LoVo (cell line): ENCODE results near the gene FCER2.

ENCODE experiments used
- DNase-seq: peaks from one replicate; pipeline ENCODE4 v3.0.0-alpha.2; 2016; ENCODE audit warnings: low spot score

FCER2 gene

GRCh38 chr19:7732045-7732444, 30.1 kb upstream of the FCER2 start, which contains the start of gene CLEC4G:
Gene CLEC4G (minus strand): TSS chr19:7732110. CDS start chr19:7732102, 8 bp downstream.
- no peak for DNase-seq

- no peak for DNase-seq
Measured at GRCh38 chr19:7731615-7732014, 29.7 kb upstream of the FCER2 start.

GRCh38 chr19:7731218-7731595, 29.3 kb upstream of the FCER2 start:
- DNase-seq = no peak

- no peak for DNase-seq
Measured at GRCh38 chr19:7730286-7731217, 28.6 kb upstream of the FCER2 start.

DNA sequence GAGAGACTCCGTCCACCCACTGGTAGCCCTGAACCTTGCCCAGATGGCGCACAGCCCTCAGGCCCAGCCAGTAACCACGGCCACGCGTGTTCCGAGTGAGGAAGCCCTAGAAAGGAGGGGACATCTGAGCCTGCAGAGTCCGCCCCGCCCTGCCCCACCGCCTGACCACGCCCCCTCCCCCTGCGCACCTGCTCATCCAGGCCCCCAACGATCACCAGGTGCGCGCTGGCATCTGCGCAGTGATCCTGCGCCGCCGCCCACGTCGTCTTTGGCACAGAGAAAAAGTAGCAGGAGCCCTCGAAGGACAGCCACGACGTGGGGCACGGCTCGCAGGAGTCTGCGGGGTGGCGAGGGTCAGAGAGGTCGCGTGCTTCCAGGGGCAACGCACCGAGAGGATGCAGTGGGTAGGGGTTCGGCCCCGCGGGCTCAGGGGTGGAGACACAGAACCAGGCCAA, 27.9 kb upstream of the FCER2 start:
- no peak for DNase-seq

DNA sequence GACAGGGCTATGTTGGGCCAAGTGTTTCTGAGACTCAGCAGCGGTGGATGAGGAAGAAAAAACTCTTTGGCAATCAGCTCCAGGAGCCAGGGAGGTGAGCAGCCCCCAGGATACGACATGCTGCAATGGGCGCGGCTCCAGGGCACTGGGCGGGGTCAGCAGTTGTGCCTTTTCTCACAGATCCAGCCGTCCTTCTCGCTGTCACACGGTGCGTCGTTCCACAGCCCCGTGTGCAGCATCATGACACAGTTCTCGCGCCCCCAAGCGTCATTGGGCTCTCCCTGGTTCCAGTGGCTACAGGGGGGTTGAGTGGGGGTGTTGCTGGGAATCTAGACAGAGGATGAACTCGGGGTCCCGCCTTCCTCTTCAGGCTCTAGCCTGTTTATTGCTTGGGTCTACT, 27.3 kb upstream of the FCER2 start:
- peak; percentile 2 for DNase-seq

DNA sequence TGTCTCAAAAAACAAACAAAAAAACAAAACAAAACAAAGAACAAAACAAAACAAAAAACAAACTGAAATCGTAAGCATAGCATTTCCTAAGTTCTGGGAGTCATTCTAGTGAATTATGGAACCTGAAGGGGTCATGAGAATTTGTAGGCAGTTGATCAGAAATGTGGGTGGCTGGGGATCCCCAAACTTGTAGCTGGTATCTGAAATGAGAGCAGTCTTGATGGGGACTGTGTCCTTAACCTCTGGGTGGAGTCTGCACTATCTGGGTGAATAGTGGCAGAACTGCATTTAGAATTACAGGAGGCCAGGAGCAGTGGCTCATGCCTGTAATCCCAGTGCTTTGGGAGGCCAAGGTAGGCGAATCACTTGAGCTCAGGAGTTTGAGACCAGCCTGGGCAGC, 23.9 kb upstream of the FCER2 start:
- no peak for DNase-seq

DNA sequence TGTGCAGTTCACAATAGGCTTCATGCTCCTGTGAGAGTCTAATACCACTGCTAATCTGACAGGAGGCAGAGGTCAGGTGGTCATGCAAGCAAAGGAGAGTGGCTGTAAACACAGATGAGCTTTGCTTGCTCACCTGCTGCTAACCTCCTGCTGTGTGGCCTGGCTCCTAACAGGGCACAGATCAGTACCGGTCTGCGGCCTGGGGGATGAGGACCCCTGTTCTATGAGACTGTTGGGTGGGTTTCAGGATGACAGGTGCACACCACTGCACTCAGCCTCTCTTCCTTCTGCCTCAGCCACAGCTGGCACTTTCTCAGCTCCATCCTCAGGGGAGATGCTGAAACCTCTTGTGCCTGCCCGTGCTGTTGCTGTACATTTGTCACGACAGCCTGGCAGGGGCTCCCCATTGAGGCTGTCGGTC, 20.3 kb upstream of the FCER2 start:
- DNase-seq = no peak

GRCh38 chr19:7720351-7720750, 18.4 kb upstream of the FCER2 start:
- no peak for DNase-seq

- DNase-seq = no peak
Measured at GRCh38 chr19:7718668-7719067, 16.7 kb upstream of the FCER2 start.

DNA sequence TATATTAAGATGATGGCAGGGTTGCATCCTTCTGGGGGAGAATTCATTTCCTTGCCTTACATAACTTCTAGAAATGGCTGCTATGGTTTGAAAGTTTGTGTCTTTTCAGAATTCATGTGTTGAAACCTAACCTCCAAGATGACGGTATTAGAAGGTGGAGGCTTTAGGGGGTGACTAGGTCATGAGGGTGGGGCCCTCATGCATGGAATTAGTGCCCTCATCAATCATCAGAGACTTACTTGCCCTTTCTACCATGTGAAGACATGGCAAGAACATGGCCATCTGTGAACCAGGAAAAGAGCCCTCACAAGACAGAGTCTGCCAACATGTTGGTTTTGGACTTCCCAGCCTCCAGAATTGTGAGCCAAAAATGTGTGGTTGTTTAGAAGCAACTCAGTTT, 14.8 kb upstream of the FCER2 start:
- no peak for DNase-seq

GRCh38 chr19:7715671-7716070, 13.7 kb upstream of the FCER2 start:
- no peak for DNase-seq

GRCh38 chr19:7710616-7711015, 8.7 kb upstream of the FCER2 start:
- no peak for DNase-seq

DNA sequence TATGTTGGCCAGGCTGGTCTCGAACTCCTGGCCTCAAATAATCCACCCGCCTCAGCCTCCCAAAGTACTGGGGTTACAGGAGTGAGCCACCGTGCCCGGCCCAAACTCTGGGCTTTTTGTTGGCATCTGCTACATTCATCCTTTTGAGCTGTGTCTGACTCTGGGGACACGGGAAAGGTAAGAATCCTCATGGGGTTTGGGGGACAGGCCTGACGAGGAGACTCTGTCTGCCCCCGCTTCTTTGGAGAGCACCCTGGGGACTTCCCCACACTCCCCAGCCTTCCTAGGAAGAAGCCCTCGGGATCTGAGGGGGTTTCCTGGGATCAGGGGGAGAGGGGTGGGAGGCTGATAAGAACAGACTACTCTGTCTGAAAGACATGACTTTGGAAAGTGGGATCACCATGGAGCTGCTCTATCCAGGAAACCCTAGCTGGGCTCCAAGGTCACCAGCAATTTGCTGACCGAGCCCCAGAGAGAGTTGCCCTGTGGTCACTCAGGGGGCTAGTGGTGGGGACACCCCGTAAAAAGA, 8.1 kb upstream of the FCER2 start:
- DNase-seq = no peak

- DNase-seq = no peak
Measured at GRCh38 chr19:7706955-7707456, 5.1 kb upstream of the FCER2 start.

- no peak for DNase-seq
Measured at GRCh38 chr19:7706188-7706954, 4.4 kb upstream of the FCER2 start.

DNA sequence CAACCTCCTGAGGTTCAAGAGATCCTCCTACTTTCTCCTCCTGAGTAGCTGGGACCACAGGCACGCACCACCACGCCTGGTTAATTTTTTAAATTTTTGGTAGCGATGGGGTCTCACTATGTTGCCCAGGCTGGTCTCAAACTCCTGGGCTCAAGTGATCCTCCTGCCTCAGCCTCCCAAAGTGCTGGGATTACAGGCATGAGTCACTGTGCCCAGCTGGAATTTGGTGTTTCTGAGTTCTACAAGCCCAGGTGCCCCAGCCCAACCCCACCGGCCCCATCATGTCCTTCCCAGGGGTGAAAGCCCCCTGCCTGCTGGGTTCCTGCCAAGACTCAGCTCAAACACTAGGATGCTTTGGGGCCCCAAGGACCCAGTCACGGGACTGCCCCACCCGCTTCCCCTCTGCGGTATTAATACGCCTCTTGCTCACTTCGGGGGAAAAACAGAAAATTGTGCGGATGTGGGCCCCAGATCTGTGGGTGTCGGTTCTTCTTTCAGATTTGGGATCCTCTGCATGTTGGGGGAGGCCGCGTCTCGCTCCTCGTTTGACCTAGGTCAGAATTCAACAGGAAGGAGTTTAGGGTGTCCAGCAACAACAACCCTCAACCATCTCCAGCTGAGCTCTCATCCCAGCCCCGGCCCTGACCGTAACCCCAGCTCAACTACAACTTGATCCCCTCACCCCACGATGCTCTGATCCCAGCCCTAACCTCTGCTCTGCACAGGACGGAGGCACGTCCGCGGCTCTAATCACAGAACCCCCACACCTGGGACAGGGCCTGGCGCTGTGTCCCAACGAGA, 3.7 kb upstream of the FCER2 start:
- no peak for DNase-seq

DNA sequence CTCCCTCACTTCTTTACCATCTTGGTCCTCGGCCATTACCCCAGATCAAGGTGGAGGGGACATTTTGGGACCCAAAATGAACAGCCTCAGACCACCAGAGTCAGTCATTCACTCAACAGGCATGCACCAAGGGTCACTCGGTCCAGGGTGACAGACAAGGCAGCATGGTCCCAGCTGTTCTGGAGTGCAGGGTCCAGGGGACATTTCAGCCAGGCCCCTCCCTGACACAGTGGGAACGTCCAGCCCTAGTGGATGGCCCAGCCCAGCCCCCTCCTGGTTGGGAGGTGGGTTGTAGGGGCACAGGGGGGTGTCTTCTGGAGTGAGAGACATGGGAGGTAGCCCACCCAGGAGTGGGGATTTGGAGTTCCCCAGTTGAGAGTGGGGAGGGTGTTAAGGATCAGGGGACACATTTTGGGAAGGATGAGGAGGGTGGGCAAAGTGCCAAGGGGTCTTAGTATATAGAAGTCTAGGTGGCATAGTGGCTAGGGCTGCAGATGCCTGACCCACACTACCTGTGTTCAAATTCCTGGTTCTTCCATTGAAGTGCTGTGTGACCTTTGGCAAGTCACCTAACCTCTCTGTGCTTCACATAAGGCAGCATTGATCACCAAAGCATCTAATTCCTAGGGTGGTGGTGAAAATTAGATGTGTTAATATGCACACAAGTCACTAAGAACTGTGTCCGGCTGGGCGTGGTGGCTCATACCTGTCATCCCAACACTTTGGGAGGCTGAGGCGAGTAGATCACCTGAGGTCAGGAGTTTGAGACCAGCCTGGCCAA, 2.5 kb upstream of the FCER2 start:
- no peak for DNase-seq

- no peak for DNase-seq
Measured at GRCh38 chr19:7703332-7703731, 1.4 kb upstream of the FCER2 start.

DNA sequence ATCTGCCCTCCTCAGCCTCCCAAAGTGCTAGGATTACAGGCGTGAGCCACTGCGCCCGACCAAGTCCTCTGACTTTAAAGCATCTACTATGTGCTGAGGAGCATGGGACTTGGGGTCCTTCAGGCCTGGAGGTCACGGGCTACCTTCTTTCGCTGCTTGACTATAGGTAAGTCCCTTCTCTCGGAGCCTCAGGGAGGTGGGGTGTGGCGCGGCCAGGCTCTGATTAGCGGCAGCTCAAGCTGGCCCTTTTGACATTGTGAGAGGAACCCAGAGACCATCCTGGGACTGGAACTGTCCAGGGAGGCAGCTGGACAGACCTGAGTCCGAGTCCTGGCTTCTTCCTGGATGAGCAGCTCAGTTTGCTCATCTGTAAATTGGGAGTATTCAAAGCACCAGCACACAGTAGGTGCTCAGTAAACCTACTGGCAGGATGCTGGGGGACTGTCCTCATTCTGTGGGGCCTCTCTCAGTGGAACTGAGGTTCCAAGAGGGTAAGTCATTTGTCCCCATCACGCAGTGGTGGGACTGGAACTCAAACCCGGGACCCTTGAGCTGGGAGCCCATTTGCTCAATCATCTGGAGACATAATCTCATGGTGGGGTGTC, 780 bp downstream of the FCER2 start:
- no peak for DNase-seq
